OCI-M1 (cell line): ENCODE data around the gene OPRM1.

Source experiments
- DNase-seq: peaks from one replicate; lab custom pipeline; 2025; lab: John Stamatoyannopoulos, UW

The OPRM1 gene

GRCh38 chr6:154206996-154207395, 168.0 kb downstream of the OPRM1 start:
- no peak for DNase-seq

- DNase-seq: no peak
These were observed 170.5 kb downstream of the OPRM1 start for GRCh38 chr6:154209555-154209954.

GRCh38 chr6:154210678-154211077, 171.6 kb downstream of the OPRM1 start:
- DNase-seq: no peak

- DNase-seq: no peak
These were observed 174.7 kb downstream of the OPRM1 start for GRCh38 chr6:154213782-154214181.

GRCh38 chr6:154218301-154218700, 179.3 kb downstream of the OPRM1 start:
- peak; percentile 69 for DNase-seq

- DNase-seq: no peak
These were observed 179.7 kb downstream of the OPRM1 start for GRCh38 chr6:154218787-154219186.

GRCh38 chr6:154219250-154219649, 180.2 kb downstream of the OPRM1 start:
- no peak for DNase-seq

GRCh38 chr6:154222716-154223115, 183.7 kb downstream of the OPRM1 start:
- no peak for DNase-seq

GRCh38 chr6:154223296-154223695, 184.3 kb downstream of the OPRM1 start:
- DNase-seq: no peak

- no peak for DNase-seq
These were observed 187.4 kb downstream of the OPRM1 start for GRCh38 chr6:154226461-154226860.

GRCh38 chr6:154227862-154228520, 189.0 kb downstream of the OPRM1 start:
- DNase-seq: no peak

GRCh38 chr6:154228521-154228905, 189.5 kb downstream of the OPRM1 start:
- DNase-seq: no peak

GRCh38 chr6:154229786-154230185, 190.7 kb downstream of the OPRM1 start:
- DNase-seq: peak; percentile 94

GRCh38 chr6:154230393-154230792, 191.4 kb downstream of the OPRM1 start:
- DNase-seq: peak; percentile 60

- DNase-seq: peak; percentile 67
These were observed 192.0 kb downstream of the OPRM1 start for GRCh38 chr6:154230910-154231595.

- peak; percentile 40 for DNase-seq
These were observed 193.2 kb downstream of the OPRM1 start for GRCh38 chr6:154232013-154232910.

GRCh38 chr6:154233383-154233782, 194.3 kb downstream of the OPRM1 start:
- no peak for DNase-seq

- DNase-seq: no peak
These were observed 195.2 kb downstream of the OPRM1 start for GRCh38 chr6:154234019-154234772.

- DNase-seq: no peak
These were observed 197.7 kb downstream of the OPRM1 start for GRCh38 chr6:154236646-154237301.

- no peak for DNase-seq
These were observed 199.8 kb downstream of the OPRM1 start for GRCh38 chr6:154238831-154239230.

GRCh38 chr6:154239392-154239791, 200.4 kb downstream of the OPRM1 start:
- DNase-seq: no peak
